K562 (cell line): ENCODE measurements around the gene PNPLA7. TPM values are rescaled to one million over a fixed set of nuclear protein-coding genes. Genes with fewer than 3 reads are reported as not detected.
A peak's percentile ranks its signal among the peaks of the same experiment; 100 is the strongest.

Experiments used
- ATAC-seq: fragments of 200-7000 bp; cut with Tn5 transposase; 3 replicates; pipeline ENCODE4 v1.9.1; 2020; ENCODE audit warnings: moderate library complexity
- BruUV-seq: library from RNA; stranded (reverse); fragments of 400-500 nt; replicated peaks from 2 replicates; lab custom pipeline; 2021; lab: Mats Ljungman, UMichigan
- CTCF ChIA-PET: fragments of 300-600 bp; formaldehyde crosslinking; extraction: SDS; loops from one replicate; lab custom pipeline; 2021; ENCODE audit warnings: low intra/inter-chr PET ratio; lab: Yijun Ruan, JAX
- POLR2A ChIA-PET: fragments of 300-600, 350-650 bp; sonication (Branson Sonifier 250); formaldehyde crosslinking; extraction: SDS; loops from one replicate; lab custom pipeline; 2021; ENCODE audit warnings: antibody characterized with exemption, inconsistent platforms; lab: Yijun Ruan, JAX
- DNase-seq, 4 experiments: peaks; one replicate each; pipeline versions ENCODE4 v3.0.0 to v3.0.0-alpha.2; 2011 to 2018; ENCODE audit warnings: low spot score in 3 of 4, mixed read lengths in 3 of 4; ENCODE audit errors: extremely low read depth in 1 of 4
- FAIRE-seq: peaks from 2 replicates; lab custom pipeline; 2011; peaks lifted over from hg19 to GRCh38; lab: Jason Lieb, UNC
- H2AFZ ChIP-seq: 2 replicates; pipeline ENCODE4 v1.6.0; 2011; ENCODE audit warnings: low read depth, low read length, control low read depth, inconsistent platforms
- H3K27ac ChIP-seq: fragments of 200-600 bp; 3 replicates; pipeline ENCODE4 v1.8.0; 2011; ENCODE audit warnings: low read depth, mild to moderate bottlenecking, control low read depth, inconsistent platforms, low read length, moderate library complexity, mixed read lengths; ENCODE audit errors: extremely low read depth
- H3K27me3 ChIP-seq, 2 experiments: fragments of 300-600 bp in 1 of 2; 2 replicates in 1 of 2; 3 replicates in 1 of 2; pipeline versions ENCODE4 v1.6.0 to v1.8.0; 2011; ENCODE audit warnings: inconsistent platforms in 2 of 2, low read length in 2 of 2, mild to moderate bottlenecking in 1 of 2, mixed read lengths in 1 of 2, moderate library complexity in 1 of 2; ENCODE audit not compliant: control insufficient read depth in 2 of 2, insufficient read depth in 2 of 2
- H3K36me3 ChIP-seq: fragments of 300-600 bp; 3 replicates; pipeline ENCODE4 v1.8.0; 2011; ENCODE audit warnings: mild to moderate bottlenecking, low read length, inconsistent platforms; ENCODE audit not compliant: control insufficient read depth, insufficient read depth
- H3K4me1 ChIP-seq, 2 experiments: fragments of 200-600 bp in 1 of 2; replicated peaks in 1 of 2; 2 replicates in 1 of 2; 3 replicates in 1 of 2; pipeline versions ENCODE4 v1.5.1 to v1.8.0; 2011; ENCODE audit warnings: inconsistent platforms in 2 of 2, low read length in 2 of 2, mild to moderate bottlenecking in 1 of 2, mixed read lengths in 1 of 2, moderate library complexity in 1 of 2; ENCODE audit not compliant: control insufficient read depth in 2 of 2, insufficient read depth in 2 of 2
- H3K4me2 ChIP-seq: 2 replicates; pipeline ENCODE4 v1.6.1; 2011; ENCODE audit warnings: low read length, control low read depth, inconsistent platforms, mixed read lengths; ENCODE audit not compliant: insufficient read depth
- H3K4me3 ChIP-seq: fragments of 200-600 bp; sonication (generic), shearing (Covaris generic); 2 replicates; pipeline ENCODE4 v1.5.1; 2016; ENCODE audit warnings: control low read depth, inconsistent platforms
- H3K79me2 ChIP-seq: fragments of 200-600 bp; 3 replicates; pipeline ENCODE4 v1.8.0; 2011; ENCODE audit warnings: low read length, inconsistent platforms; ENCODE audit not compliant: control insufficient read depth, insufficient read depth
- H3K9ac ChIP-seq, 2 experiments: 2 replicates each; pipeline versions ENCODE4 v1.6.0 to v1.6.1; 2011; ENCODE audit warnings: low read depth in 2 of 2, low read length in 2 of 2, control low read depth in 1 of 2, inconsistent platforms in 1 of 2, mild to moderate bottlenecking in 1 of 2, mixed read lengths in 1 of 2; ENCODE audit not compliant: insufficient read depth in 1 of 2
- H3K9me1 ChIP-seq: one replicate; pipeline ENCODE4 v1.6.0; 2011; ENCODE audit warnings: inconsistent platforms, mild to moderate bottlenecking, low read length, moderate library complexity; ENCODE audit not compliant: control insufficient read depth, insufficient read depth
- H3K9me3 ChIP-seq: replicated peaks from 2 replicates; pipeline ENCODE4 v1.5.1; 2011; ENCODE audit warnings: low read depth, low read length, inconsistent platforms; ENCODE audit not compliant: control insufficient read depth, insufficient read depth
- H4K20me1 ChIP-seq: replicated peaks from 2 replicates; pipeline ENCODE4 v1.6.1; 2011; ENCODE audit warnings: low read length, inconsistent platforms, mixed read lengths; ENCODE audit not compliant: control insufficient read depth, insufficient read depth
- ETV1 ChIP-seq: fragments of 450-650 bp; conservative IDR thresholded peaks from 2 replicates; pipeline ENCODE4 v1.6.1; 2016; ENCODE audit warnings: missing genetic modification characterization, control low read depth, low read depth, missing compliant biosample characterization
- HNRNPLL ChIP-seq: fragments of 200-400 bp; formaldehyde crosslinking; IDR thresholded peaks from 2 replicates; pipeline ENCODE4 v1.6.1; 2017; ENCODE audit warnings: low read length, low read depth, mild to moderate bottlenecking; ENCODE audit not compliant: poor library complexity, severe bottlenecking
- WGBS: fragments of 100-300 bp; shearing (Covaris generic); methylation state at CpG from one replicate; pipeline ENCODE4 v1.1.6; 2016; ENCODE audit warnings: low coverage, mixed read lengths; ENCODE audit not compliant: insufficient coverage; ENCODE audit errors: missing lambda C conversion rate; 5-methylcytosine and 5-hydroxymethylcytosine counted together
- in situ Hi-C: fragments of 300-500 bp; cut with MboI; formaldehyde crosslinking; loops from 4 replicates; pipeline ENCODE4 v1.15.0; 2018; ENCODE audit warnings: inconsistent platforms, mixed read lengths
- intact Hi-C: fragments of 100-400 bp; cut with micrococcal nuclease; formaldehyde crosslinking; loops from 2 replicates; pipeline ENCODE4 v1.14.2; 2022
- polyA plus RNA-seq, 8 experiments: library from polyadenylated mRNA; depleted of rRNA in 4 of 8; stranded (reverse) in 5 of 8; unstranded in 3 of 8; fragments of >200 nt; fragmentation: Nextera tagmentation in 2 of 8; fragmentation: Illumina TruSeq in 1 of 8; extraction: Ambion mirVana in 2 of 8; extraction: Trizol in 1 of 8; gene quantifications; 2 replicates each; pipeline versions ENCODE4 v1.2.1 to v1.2.3, GENCODE V29; 2011 to 2014; ENCODE audit warnings: inconsistent platforms in 1 of 8, missing spikeins in 1 of 8
- total RNA-seq, 7 experiments: library from RNA; depleted of rRNA in 6 of 7; stranded (reverse); fragments of >200 nt in 6 of 7; fragmentation: Illumina TruSeq in 2 of 7; extraction: Trizol in 2 of 7; gene quantifications; 2 replicates each; pipeline versions ENCODE4 v1.2.1 to v1.2.3, GENCODE V29; 2011 to 2021; ENCODE audit warnings: low replicate concordance in 1 of 7

PNPLA7 gene
- total and polyA plus RNA-seq, 9 of the 15 experiments (the other 6 are each of a cell fraction or from before 2014, with no cell fraction given), result 0.01 to 0.85 (median 0.19) TPM; not detected in 1

DNA sequence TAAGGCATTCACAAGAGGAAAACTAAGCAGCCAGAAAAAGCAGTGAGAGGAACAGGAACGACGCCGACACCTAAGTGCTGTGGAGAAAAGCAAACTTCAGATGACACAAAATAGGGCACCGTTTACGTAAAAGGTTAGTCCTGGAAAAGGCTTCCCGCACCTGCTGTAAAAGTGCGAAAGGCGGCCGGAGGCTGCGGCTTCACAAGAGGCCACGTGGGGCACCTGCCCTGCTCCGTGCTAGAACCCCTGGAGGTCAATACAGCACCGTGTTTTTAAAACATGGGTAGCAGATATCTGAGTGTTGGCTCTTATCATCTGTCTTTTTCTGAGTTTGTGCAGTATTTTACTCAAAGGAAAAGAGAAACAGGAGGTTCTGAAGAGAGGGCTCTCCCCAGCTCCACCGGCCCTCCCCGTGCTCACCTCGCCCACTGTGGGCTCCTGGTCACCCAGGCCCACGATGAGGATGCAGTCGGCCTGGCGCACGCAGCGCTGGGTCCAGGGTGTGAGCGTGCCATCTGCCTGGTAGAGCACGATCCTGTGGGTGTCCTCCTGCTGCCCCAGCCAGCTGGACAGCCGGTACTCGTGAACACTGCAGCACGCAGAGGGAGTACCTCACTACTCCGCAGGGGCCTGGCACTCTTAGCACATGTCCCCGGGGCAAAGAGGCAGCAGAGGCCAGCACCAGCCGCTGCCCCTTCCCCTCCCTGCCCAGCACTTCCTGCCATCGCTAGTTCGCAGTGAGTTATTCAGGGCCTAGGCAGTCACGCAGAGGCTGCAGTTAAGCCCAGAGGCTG is 70.1 kb downstream of the PNPLA7 start:
- ATAC-seq, result no peak
- ChIA-PET POLR2A (interaction anchor here (0.6 kb wide), 1 partner anchor 14 kb away, joined by 3 read pairs; no protein-coding TSS in a partner anchor), CTCF (no interaction called here)
- Histone ChIP-seq H3K27ac (no peak overlapping the region), H3K79me2 (no peaks in the 10 kb centered on the region), H3K4me1 (peaks cover 11 to 65% of the 10 kb centered on the region in 2 experiments), H4K20me1 (no peaks in the 10 kb centered on the region), H3K27me3 (no peaks in the 10 kb centered on the region), H3K9me3 (peaks cover 7% of the 10 kb centered on the region), H3K4me2 (no peak overlapping the region), H3K36me3 (no peaks in the 10 kb centered on the region), H3K9me1 (no peaks in the 10 kb centered on the region), H3K9ac (peak overlapping the region in 1 of 2 experiments; percentile 78; a peak in 2 of 4 replicates), H3K4me3 (no peak overlapping the region), H2AFZ (peak overlapping the region; percentile 42; the same call in 1 of the 2 replicates)
- TF ChIP-seq ETV1 (tag) (no peak), HNRNPLL (no peak)
- BruUV-seq, result no TSS peak
- 75% methylated on average over 31 of the region's 32 CpGs for WGBS
- in situ Hi-C loops (no loop called here), intact Hi-C loops (no loop called here)
- FAIRE-seq, result no peak
- DNase-seq, result no peak
